Kidney glomerular epithelial cell (primary cell): ENCODE measurements around the gene COL15A1.
A peak's percentile ranks its signal among the peaks of the same experiment; 100 is the strongest.
"Not testable (repeated sequence)": the region's sequence is repeated elsewhere in the genome, so short reads cannot be mapped to it uniquely, and the experiment has no call there.

Experiments
- DNase-seq: peaks from one replicate; lab custom pipeline; 2025; lab: John Stamatoyannopoulos, UW

COL15A1 gene

DNA sequence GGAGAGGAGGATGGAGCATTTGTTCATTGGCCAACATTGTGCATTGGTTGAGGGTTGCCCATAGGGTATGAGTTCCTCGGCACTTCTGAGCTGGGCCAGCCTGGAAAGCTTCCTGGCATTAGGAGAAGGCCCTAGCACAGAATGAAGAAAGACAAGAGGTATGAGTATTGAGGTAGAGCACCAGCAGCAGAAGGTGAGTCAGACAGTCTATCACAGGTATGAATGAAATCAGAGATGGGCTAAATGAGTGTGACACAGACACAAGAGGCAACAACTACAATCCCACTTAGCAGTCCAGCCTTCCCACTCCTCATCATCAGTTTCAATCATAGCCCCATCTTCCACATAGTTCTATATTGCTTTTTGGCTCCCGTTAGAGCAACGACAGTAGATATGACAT is 135.8 kb downstream of the COL15A1 start:
- DNase-seq, result no peak

DNA sequence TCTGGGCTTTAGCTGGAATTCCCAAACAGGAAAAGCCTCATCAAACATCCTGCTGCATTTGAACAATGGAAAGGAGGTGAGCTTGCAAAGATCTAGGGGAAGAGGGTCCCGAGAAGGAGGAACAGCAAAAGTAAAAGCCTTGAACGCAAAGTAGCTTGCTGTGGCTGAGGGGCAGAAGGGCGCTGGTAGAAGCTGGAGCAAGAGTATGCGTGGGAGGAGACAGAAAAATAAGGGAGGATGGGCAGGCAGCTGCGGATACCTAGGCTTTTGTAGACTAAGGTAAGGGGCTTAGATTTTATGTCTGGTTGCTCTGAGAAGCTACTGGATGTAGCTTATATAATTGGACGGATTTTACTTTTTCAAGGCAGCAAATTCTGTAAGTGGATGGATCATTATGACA is 139.3 kb downstream of the COL15A1 start:
- no peak for DNase-seq

DNA sequence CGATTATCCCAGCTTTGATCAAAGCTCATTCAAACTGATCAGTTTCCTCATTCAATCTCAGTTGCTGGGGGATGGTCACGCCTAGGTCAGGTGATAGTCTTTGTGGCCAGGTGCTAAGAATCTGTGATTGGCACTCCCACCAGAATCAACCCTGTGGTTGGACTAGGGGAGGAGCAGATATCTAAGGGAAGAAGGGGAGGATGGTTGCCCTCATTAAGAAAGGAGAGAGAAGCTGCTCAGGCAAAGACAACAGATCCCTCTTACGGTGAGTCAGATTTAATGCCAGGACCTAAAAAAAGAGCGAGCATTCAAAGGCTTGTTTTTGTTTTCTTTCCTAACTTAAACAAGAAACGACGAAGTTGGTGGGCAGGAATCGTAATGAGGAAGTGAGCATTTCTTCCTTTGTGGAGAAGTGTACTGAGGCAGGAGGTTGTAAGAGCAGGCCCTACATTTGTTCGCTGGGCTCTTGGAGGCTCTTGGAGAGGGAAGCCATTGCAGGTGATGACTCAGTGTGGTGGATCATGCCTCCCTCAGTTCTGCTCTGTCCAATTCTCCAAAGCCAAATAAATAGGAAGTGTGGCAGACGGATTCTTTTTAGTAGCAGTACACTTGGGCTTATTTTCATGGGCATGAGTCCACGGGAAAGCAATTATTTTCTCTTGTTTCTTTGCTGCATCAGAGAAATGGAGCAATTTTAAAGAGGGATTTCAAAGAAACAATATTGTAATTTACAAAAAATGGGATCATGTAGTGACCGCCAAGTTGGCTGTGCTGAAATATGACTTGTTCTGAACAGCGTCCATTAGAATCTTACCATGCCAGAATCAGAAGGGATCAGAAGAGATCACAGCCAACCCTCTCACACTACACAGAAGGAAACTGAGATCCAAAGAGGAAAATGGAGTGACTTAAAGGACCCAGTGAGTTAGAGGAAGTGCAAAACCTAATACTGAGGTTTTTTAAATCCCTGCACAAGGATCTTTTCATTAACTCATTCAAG is 142.5 kb downstream of the COL15A1 start:
- peak; percentile 43 for DNase-seq

DNA sequence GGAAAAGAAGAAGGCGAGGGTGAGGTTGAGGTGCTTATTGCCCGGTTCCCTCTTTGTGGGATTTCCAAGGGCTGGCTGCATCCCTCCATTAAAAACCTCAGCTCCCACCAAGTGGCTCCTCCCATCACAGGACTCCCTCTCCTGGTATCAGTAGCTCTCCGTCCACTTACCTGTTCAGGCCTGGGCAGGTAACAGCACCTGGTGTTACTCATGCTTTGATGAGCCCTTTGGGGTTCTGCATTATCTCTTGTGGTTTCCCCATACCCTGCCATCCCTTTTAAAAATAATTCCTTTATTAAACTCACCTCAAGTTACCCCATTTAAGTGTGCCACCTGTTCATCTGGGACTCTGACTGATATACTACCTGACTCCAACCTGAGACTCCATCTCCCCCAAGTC is 143.8 kb downstream of the COL15A1 start:
- DNase-seq, result no peak

DNA sequence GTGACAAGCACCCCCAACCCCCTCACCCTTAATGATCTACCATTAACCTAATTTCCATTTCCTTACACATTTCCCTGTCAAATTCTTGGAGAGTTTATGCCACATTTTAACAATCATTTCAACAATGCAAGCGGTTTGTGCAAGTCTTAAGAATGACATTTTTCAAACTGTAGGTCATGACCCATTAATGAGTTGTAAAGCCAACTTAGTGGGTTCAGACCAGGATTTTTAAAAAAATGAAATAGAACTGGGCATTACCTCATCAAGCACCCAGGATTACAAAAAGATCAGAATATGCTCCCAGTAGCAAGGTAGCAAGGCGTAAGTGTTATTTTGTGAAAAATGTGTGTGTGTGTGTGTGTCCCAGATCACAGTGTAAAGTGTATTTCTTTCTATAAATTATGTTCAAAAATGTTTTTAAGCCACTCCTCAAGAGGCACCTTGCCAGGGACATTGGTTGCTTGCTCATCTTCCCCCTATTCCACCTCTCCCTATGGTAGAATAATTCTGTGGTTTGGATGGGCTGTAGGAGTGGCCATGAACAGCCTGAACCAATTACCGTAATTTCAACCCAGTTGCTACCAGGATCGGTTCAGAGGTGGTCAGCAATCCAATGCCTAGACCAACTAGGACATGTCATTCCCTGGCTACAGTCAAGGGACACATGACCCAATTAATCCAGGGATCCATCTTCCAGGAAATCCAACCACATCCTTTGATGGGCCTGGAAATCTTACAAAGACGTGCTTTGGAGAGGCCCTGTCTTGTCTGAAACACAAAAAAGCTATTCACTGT is 146.8 kb downstream of the COL15A1 start:
- no peak for DNase-seq

DNA sequence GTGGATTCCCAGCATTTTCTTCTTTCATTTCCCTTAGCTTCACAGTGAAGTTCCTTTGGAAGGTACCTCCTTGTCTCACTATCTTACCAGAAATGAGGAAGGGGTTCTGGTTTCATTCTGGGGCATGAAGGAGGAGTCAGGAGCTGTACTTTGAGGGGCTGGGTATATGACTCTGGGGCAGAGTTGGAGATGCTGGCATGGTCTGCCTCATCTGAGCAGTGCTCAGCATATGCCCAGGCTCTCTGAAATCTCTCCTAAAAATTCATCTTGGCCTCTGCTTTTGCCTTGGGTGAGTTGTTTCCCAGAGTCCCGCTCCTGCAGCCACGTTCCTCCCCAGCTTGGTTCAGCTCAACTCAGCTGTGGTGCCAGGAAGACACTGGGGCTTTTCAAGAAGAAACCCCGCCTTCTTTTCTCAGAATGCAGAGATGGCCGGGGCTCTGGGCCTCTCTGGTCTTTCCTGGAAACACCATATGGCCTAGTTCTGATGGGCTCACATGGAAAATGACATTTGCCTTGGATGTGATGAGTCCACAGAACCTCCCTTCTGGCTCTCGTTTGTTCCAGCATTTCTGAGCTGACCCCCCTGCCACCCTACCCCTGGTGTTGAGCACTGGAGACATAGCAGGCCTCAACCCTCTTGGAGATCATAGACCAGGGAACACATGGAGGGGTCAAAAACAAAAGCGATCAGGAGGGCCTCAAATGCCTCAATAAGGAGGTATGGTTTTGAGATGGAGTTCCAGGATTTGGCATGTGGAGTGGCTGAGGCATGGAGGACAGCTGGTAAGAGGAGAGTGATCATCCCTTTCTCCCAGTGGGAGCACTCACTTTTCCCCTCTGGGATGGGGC is 149.2 kb downstream of the COL15A1 start:
- no peak for DNase-seq

DNA sequence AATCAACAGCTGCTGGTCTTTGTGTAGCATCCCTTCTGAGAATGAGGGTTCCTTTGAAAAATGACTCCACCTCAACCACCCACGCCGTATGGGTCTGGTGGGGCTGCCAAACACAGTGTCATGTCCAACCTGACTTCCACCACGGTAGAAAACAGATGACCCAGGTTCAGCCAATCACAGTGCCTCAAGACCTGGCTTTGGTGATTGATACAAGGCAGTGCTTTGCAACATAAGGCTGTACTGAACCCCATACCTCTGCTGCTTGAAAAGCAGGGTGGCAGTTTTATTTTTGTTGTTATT is 149.7 kb downstream of the COL15A1 start:
- no peak for DNase-seq

DNA sequence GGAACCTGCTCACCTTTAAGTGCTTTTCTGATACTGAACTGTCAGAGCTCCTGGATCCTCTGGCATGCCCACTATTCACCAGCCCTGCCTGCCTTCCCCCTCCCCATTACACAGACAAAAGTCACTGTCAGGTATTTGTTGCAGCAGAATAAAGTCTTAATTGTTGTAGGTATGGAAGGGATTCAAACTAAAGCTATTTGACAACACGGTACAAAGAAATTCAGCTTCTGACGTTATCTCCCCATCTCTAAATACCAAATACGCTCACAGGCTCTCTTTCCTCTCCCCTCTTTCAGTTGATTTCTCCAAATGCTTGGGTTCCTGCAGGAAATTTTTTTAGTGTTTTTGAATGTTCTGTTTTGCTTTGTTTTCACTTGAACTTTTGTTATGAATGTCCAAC is 151.9 kb downstream of the COL15A1 start:
- DNase-seq, result no peak

DNA sequence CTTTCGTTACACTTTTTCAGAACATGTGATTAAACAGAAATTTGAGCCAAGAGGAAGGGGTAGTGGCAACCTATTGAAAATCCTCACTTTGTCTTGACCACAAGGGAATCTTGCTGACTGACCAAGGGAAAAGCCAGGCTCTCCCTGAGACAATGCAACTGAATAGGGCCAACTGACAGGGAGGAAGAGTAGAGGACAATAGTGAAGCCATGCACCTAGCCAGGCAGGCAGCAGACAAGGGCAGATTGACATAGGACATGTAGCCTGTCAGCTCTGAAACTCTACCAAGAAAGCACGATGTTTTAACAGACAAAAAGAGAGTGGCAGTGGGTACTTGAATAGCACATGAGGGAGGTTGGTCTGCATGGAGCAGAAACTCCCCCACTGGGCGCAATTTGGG is 152.7 kb downstream of the COL15A1 start:
- DNase-seq, result no peak

DNA sequence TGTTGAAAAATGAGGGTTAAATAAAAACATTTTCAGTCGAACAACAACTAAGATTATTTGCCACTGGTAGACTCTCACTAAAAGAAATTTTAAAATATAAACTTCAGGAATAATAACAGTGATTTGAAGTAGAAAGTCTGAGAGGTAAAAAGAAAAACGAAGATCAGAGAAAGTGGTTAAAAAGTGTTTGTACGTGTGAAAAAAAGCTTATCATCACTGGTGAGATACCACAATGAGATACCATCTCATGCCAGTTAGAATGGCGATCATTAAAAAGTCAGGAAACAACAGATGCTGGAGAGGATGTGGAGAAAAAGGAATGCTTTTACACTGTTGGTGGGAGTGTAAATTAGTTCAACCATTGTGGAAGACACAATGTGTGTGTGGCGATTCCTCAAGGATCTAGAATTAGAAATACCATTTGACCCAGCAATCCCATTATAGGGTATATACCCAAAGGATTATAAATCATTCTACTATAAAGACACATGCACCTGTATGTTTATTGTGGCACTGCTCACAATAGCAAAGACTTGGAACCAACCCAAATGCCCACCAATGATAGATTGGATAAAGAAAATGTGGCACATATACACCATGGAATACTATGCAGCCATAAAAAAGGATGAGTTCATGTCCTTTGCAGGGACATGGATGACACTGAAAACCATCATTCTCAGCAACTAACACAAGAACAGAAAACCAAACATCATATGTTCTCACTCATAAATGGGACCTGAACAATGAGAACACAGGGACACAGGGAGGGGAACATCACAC is 156.3 kb downstream of the COL15A1 start:
- DNase-seq, result not testable (repeated sequence)

DNA sequence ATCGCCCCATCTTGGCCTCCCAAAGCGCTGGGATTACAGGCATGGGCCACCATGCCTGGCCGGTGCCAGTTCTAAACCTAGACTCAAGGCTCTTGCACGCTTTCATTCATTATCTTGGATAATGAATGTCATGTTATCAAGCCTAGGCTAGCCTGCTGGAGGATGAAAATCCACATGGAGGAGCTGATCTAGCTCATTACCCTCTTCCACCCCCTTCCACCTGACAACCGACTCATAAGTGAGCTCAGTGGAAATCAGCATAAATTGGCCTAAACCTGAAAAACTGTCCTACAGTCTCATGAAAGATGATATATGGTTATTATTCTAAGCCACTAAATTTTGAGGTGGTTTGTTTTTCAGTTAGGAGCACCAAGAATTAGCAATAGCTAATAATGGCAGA is 157.6 kb downstream of the COL15A1 start:
- DNase-seq, result no peak

DNA sequence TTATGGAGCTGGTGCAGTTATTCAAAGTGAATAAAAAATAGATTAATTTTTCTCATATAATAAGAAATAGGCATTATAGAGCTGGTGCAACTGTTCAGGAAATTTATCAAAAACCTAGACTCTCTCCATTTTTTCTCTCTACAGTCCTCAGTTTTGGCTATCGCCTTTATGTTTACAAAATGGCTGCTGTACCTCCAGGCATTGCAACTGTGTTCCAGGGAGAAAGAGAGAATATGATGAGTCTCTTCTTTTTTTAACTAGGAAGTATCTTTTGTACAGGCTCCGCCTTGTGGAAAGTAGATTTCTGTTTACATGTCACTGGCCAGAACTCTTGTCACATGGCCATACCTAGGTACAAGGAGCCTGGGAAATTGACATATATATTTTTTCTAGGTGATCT is 158.1 kb downstream of the COL15A1 start:
- no peak for DNase-seq

DNA sequence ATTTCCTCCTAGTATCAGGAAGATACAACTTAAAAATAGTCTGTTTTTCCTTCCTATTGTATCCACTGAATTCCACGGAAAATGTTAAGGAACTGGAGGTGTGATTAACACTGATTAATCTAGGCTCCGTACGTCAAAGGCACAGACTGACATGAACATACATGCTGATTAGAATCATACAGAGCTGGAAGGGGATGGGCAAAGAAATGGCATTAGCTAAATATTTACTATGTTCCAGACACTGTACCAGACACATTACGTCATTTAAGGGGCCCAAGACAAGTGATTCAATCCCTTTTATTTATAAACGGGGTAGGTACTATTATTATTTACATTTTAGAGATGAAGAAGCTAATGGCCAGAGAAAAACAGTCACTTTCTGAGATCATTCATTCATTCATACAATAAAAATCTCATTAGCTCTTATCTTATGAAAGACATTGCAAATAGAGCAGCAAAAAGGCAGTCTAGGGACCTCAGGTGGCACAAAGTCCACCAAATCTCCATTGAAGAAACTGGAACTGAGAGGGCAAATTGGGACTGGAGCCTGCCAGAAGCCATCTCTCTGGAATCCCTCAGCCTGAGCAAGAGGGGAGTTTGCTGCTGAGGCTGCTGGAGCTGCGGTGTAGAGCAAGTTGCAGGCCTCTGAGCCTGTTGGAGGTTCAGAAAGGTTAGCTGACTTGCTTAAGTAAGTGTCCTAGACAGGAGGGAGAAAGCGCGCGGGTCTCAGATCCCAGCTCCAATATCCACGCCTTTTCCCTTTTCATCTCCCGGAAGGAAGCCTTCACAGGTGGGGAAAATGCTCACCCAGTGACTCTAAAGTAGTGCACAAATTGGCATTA is 159.6 kb downstream of the COL15A1 start:
- DNase-seq, result no peak

DNA sequence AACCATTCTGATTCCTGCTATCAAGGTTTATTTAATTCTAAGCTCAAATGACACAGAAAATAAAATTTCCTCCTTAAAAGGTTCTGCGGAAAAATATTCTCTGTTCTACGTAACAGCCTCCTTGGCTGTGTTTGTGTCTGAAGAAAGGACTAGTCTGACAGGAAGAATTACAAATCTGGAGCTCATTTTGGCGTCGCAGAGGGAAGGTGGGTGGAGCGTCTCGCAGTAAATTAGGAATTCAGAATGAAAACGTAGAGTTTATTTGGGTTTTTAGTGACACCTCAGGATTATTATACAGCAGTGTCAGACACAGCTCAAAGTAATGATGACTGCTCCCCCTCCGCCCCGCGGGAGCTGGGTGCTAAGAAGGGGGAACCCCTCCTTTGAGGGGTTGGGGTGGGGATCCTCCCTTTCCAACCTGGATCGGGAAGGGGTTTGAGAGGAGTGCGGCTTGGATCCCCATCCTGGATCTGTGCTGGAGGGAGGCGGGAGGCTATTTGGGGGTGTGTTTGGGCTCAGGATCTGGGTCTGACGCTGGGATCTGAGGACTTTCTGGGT is 160.3 kb downstream of the COL15A1 start:
- DNase-seq, result no peak

DNA sequence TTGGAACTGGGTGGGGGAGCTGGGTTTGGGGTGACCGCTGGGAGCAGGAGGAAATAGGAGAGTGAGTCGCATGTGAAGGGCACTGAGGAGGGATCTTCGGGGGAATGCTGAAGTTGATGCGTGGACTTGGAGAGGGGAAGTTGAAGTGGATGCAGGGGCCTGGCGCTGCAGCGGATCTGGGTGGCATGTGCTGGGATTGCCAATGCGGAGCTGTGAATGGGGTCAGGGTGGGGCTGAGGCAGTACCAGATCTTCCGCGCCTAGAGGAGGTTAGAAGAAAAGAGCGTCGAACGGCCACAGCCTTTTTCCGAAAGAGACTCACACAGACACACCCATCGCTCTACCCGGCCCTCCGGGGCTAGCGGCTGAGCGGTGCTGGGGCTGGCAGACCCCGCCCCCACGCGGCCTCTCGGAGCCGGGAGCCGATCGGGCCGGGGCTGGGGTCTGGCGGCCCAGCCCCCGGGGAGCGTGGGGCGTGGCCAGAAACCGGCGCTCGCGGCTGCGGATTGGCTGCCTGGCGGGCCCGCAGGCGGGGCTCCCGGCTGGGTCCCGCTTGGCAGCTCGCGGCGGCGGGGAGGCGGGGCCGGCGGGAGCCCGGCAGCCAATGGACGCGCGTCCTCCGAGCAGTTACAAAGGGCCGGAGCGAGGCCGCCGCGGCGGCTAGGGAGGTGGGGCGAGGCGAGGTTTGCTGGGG is 160.9 kb downstream of the COL15A1 start, which contains the start of gene TGFBR1:
Gene TGFBR1, plus strand, starts transcription at position 655 of the 693 bp plus-strand sequence. CDS start 93 bp downstream, outside the sequence.
- peak; percentile 84 for DNase-seq

DNA sequence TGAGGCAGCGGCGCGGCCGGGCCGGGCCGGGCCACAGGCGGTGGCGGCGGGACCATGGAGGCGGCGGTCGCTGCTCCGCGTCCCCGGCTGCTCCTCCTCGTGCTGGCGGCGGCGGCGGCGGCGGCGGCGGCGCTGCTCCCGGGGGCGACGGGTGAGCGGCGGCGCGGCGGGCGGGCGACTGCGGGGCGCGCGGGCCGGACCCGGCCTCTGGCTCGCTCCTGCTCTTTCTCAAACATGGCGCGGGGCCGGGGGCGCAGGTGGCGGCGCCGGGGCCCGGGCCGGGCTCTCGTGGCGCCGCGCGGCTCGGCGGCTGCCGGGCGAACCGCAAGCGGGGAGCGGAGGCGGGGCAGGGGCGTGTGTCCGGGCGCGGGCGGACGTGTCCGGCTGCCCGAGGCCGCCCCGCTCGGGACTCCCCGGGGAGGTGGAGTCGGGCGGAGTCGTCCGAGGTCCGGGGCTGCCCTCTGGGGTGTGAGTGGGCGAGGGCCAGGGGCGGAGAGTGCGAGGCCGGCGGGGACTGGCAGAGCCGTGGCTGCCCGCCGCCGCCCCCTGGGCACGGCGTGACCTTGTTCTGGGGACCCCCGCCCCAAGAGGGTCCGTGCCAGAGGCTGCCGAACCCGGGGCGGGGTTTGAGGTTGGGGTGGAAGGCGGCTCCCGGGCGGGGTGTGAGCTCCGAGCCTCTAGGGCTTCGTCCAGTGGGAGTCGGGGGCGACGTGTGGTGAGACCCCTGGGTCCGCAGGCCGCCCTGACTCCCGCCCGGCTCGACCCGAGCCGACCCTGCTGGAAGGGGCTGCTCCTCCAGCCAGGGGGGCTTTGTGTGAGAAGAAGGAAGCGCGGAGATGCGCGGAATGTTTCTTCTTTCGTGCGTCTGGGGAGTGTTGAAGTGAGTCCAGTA is 161.7 kb downstream of the COL15A1 start:
- peak; percentile 26 for DNase-seq

DNA sequence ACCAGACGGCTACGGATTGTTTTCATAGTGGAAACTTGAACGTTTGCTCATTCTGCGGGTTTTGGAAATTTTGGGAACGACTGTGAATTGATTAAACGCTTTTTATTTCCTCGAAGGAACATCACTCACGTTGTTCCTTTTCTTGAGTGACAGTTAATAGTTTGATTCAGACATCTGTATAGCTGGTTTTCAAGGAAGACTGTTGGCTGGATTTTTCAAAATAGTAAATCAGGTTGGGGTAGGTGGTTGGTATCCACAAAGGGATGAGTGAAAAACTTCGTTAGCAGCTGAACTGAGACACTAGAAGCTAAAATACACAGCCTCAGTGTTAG is 162.3 kb downstream of the COL15A1 start:
- DNase-seq, result peak; percentile 30

DNA sequence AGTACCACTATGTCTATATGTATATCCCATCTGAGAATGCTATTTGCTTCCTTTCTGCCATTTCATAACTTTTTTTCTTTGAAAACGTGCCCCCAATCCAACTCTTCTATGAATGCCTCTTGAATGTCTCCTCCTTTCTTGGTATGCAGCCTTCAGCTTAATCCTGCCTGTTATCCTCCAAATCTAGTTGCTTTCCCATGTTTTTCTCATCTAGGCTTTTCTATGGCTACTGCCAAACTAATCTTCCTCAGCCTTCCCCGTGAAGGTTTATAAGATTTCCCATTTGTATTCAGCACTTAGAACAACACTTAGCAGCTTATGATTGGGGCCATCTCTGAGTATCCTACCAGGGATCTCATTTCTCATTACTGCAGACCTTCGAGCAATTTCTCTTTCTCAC is 163.7 kb downstream of the COL15A1 start:
- no peak for DNase-seq

DNA sequence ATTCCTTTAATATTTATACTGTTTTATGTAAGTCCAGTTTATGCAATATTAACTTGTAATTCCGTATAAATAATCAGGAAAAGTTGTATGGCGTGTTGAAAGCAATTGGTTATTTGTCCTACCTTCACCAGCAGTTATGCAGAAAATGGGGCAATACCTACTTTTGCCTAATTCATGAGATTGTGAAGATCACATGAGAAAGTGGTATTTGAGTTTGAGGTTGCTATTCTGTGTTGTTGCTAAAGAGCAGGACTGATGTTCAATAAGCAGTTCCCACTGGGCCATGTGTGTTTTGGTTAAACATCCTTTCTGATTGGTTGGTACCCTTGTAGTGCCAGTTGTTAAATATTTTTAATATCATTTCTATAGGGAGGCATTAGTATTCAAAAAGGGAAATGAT is 164.4 kb downstream of the COL15A1 start:
- no peak for DNase-seq
